B cell (primary cell): ENCODE measurements around the gene LYST.

Experiments
- EZH2 ChIP-seq: IDR thresholded peaks from 2 replicates; pipeline ENCODE4 v1.6.1; 2012; ENCODE audit warnings: borderline replicate concordance, low read depth, mild to moderate bottlenecking, moderate library complexity, low read length; ENCODE audit not compliant: insufficient read depth, poor library complexity, severe bottlenecking
- TF ChIP-seq, protein P1 (sequence below): fragments of 200-600 bp; IDR thresholded peaks from one replicate; pipeline ENCODE4 v1.8.0; 2022; ENCODE audit warnings: antibody characterized with exemption, mild to moderate bottlenecking

GRCh38 chr1:235898126-235898525, 31.4 kb upstream of the LYST start:
- no peak for TF ChIP-seq EZH2
- TF ChIP-seq, protein P1, sequence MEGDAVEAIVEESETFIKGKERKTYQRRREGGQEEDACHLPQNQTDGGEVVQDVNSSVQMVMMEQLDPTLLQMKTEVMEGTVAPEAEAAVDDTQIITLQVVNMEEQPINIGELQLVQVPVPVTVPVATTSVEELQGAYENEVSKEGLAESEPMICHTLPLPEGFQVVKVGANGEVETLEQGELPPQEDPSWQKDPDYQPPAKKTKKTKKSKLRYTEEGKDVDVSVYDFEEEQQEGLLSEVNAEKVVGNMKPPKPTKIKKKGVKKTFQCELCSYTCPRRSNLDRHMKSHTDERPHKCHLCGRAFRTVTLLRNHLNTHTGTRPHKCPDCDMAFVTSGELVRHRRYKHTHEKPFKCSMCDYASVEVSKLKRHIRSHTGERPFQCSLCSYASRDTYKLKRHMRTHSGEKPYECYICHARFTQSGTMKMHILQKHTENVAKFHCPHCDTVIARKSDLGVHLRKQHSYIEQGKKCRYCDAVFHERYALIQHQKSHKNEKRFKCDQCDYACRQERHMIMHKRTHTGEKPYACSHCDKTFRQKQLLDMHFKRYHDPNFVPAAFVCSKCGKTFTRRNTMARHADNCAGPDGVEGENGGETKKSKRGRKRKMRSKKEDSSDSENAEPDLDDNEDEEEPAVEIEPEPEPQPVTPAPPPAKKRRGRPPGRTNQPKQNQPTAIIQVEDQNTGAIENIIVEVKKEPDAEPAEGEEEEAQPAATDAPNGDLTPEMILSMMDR: no peak
